Kidney tubule cell (primary cell): Measurements from ENCODE around the gene LYST.
"Not testable (repeated sequence)": the region's sequence is repeated elsewhere in the genome, so short reads cannot be mapped to it uniquely, and the experiment has no call there.

ENCODE experiments used
- DNase-seq: peaks from one replicate; pipeline ENCODE4 v3.0.0-alpha.2; 2018; ENCODE audit warnings: low spot score

The LYST gene

GRCh38 chr1:235635938-235636662 is 230.6 kb downstream of the LYST start:
- no peak for DNase-seq

GRCh38 chr1:235632506-235633401 is 234.0 kb downstream of the LYST start:
- DNase-seq: peak; percentile 31

DNA sequence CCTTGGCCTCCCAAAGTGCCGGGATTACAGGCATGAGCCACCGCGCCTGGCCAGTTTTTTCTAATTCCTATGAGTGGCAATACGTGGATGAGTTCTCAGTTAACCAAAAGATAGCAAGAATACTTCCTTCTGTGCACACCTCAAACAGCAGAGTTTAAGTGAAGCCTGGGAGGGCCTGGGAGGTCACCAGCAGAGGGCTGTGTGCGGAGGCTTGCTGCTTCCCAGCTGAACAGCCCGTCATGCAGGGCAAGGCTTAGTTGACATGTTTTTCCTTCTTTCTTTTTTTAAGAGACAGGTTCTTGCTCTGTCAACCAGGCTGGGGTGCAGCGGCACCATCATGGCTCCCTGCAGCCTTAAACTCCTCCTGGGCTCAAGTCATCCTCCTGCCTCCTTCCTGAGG is 234.9 kb downstream of the LYST start:
- no peak for DNase-seq

DNA sequence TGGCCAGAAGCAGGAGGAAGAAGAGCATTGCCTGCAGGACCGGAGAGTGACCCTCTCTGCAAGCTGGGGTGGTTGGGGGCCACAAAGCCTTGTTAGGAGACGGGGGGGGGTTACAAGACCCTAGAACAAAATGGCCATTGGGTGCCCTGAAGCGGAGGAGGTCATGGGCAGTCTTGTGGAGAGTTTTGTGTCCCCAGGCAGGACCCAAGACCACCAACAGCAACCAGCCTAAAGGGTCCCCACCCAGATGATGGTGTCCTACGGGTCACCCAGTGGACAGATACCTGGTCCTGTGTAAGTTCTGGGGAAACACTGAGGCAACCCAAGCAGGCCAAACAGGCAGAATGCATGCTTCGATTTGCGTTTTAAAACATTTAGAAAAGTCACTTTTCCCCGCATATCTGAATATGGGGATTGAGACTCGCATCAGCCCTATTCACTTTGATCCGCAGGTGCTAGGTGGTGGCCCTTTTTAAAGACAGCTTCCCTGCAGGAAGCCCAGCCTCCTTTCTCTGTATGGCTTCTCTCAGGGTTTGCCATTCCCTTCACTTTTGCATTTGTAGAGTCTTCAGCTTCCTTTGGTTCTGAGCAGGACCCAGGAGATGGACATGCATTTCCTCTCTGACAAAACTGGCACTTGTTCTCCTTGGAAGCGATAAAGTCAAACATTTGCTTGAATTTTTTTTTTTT is 238.2 kb downstream of the LYST start:
- no peak for DNase-seq

- DNase-seq: no peak
These were observed 240.9 kb downstream of the LYST start for GRCh38 chr1:235625831-235626230.

- no peak for DNase-seq
These were observed 241.4 kb downstream of the LYST start for GRCh38 chr1:235625340-235625739.

DNA sequence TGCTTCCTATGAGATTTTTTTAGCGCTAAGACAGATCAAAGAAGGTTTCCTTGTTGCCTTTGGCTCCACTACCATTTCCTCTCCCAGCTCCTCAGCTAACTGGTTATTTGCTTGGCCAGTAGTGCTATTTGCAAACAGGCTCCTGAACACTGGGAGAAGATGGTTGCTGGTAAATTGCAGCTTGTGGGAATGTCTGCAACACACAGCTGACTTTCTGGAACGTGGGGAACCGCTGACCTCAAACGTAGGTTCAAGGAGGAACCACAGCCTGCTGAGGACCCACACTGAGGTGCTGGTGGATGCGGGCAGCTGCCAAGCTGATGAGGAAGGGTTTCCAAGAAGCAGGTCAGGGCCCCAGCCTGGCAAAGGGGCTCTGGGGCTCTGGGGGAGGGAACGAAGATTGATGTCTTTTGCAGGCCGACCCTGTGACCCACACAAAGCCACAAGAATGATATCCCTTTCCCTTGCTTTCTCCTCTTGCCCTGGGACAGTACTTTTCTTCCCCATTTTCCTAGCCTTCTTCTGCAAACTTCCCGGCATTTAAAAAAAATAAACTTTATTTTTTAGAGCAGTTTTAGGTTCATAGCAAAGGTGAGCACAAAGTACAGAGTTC is 241.9 kb downstream of the LYST start:
- peak; percentile 44 for DNase-seq

DNA sequence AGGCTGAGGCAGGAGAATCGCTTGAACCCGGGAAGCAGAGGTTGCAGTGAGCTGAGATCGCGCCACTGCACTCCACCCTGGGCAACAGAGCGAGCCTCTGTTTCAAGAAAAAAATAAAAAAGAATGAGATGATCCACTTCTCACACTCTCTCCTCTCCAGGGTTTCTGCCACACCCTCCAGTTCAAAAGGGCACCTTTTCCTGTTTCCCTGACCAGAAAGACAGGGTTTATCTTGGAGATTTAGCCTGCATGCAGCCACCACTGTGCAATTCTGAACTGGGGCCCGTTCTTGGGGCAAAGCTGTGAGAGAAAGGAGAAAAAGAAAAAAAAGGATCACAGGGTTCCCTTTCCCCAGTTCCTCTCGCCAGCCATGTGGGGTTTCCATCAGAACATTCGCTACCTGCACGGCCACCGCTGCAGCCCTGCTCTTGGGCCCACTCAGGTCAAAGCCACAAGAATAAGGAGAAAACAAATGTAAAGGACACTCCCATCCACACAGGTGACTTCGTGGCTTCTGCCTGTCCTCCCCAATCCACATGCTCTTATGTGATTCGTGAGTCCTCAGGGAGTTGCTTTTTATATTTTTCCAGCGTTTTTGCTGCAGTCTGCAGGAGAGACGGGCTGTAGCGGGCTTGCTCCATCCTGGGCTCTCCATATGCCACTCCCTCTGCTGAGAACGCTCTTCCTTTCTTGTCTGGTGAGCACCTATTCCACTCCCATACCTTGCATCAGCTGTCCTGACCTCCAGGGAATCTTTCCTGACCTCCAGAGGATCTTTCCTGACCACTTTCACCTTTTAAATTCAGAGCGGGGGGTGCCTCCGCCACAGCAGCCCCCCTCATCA is 243.5 kb downstream of the LYST start:
- no peak for DNase-seq

DNA sequence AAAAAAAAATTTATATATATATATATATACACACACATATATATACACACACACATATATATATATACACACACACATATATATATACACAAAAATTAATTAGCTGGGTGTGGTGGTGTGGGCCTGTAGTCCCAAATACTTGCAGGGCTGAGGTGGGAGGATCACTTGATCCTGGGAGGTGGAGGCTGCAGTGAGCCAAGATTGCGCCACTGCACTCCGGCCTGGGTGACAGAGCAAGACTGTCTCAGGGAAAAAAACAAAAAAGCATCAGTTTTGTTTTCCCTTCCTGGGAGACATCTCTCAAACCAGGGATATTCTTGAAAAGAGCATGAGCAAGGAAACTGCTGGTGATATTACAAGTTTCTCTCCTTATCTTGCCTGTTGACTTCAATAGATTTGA is 247.6 kb downstream of the LYST start:
- not testable (repeated sequence) for DNase-seq

- DNase-seq: peak; percentile 17
These were observed 248.9 kb downstream of the LYST start for GRCh38 chr1:235617808-235618207.

DNA sequence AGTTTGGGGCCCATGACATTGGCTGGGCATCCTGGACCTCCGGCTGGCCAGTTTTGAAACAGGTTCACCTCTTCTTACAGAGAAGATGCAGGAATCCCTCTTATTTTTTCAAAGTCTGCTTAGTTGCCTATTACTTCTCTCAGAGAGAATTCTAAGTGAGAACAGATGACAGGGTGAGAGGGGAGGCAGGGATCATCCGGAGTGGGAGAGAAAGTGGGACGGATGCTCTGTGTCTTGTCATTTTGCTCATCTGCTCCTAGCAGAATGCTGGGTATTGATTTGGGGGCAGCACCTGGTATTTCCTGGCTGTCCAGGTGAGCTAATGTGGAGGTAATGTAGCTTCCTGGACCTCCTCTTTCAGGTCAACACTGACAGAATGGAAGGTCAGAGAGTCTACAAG is 249.6 kb downstream of the LYST start:
- DNase-seq: no peak

DNA sequence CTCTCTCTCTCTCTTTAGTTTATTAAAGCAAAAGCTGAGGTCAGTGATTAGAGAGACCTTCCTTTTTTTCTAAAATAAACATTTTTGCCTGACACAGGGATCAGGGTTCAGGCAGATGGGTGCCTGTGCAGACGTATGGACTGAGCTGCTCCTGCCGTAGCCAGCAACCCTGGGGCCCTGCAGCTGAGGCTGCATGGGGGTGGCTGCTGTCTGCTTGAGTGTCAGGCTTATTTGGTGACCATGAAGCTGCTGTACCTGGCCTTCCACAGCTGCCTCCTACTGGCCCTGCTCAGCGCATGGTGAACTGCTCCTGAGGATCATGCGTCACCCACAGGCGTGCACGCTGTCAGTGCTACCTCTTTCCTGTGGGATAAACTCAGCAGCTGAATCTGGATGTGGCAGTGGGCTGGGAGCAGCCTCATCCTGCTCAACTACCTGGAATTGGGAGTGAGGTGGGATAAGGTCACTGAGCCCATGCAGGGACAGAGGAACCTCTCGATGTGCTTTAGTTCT is 252.2 kb downstream of the LYST start:
- no peak for DNase-seq

- DNase-seq: no peak
These were observed 253.1 kb downstream of the LYST start for GRCh38 chr1:235613602-235614001.

- DNase-seq: no peak
These were observed 253.9 kb downstream of the LYST start for GRCh38 chr1:235612761-235613160.
